Keratinocyte (primary cell): ENCODE data around the gene CCDC71. TPM values are rescaled to one million over a fixed set of nuclear protein-coding genes. Genes with fewer than 3 reads are reported as not detected.

Source experiments
- DNase-seq: peaks from one replicate; pipeline ENCODE4 v3.0.0-alpha.2; 2011; ENCODE audit warnings: low read depth, missing footprints, low spot score
- FAIRE-seq: peaks from 2 replicates; lab custom pipeline; 2011; peaks lifted over from hg19 to GRCh38; lab: Jason Lieb, UNC
- H2AFZ ChIP-seq: 2 replicates; pipeline ENCODE4 v1.6.0; 2012; ENCODE audit warnings: low read length, control low read depth, inconsistent platforms; ENCODE audit not compliant: control insufficient read depth
- H3K27ac ChIP-seq: 2 replicates; pipeline ENCODE4 v1.5.1; 2011; ENCODE audit warnings: low read length; ENCODE audit not compliant: control insufficient read depth, insufficient read depth
- H3K27me3 ChIP-seq: 3 replicates; pipeline ENCODE4 v1.6.0; 2011; ENCODE audit warnings: low read length; ENCODE audit not compliant: control insufficient read depth, insufficient read depth; ENCODE audit errors: extremely low read depth
- H3K36me3 ChIP-seq, 2 experiments: 2 replicates in 1 of 2; 3 replicates in 1 of 2; pipeline ENCODE4 v1.5.1; 2011; ENCODE audit warnings: low read length in 2 of 2, mild to moderate bottlenecking in 1 of 2; ENCODE audit not compliant: control insufficient read depth in 2 of 2, insufficient read depth in 2 of 2; ENCODE audit errors: extremely low read depth in 1 of 2
- H3K4me1 ChIP-seq: 3 replicates; pipeline ENCODE4 v1.5.1; 2011; ENCODE audit warnings: low read length; ENCODE audit not compliant: control insufficient read depth, insufficient read depth; ENCODE audit errors: extremely low read depth
- H3K4me2 ChIP-seq: 3 replicates; pipeline ENCODE4 v1.6.0; 2011; ENCODE audit warnings: low read depth, low read length; ENCODE audit not compliant: control insufficient read depth, insufficient read depth; ENCODE audit errors: extremely low read depth
- H3K4me3 ChIP-seq, 3 experiments: fragments of 200-600 bp in 1 of 3; sonication (generic) in 1 of 3; 2 replicates in 2 of 3; 3 replicates in 1 of 3; pipeline ENCODE4 v1.5.1; 2011 to 2016; ENCODE audit warnings: low read length in 3 of 3, mild to moderate bottlenecking in 3 of 3, control low read depth in 2 of 3, inconsistent platforms in 1 of 3, low read depth in 1 of 3, mixed read lengths in 1 of 3, mixed run types in 1 of 3, moderate library complexity in 1 of 3; ENCODE audit not compliant: control insufficient read depth in 2 of 3, insufficient read depth in 2 of 3; ENCODE audit errors: extremely low read depth in 1 of 3
- H3K79me2 ChIP-seq: 2 replicates; pipeline ENCODE4 v1.6.0; 2012; ENCODE audit warnings: low read length; ENCODE audit not compliant: control insufficient read depth, insufficient read depth
- H3K9ac ChIP-seq: 3 replicates; pipeline ENCODE4 v1.6.0; 2011; ENCODE audit warnings: low read length; ENCODE audit not compliant: control insufficient read depth, insufficient read depth; ENCODE audit errors: extremely low read depth
- H3K9me1 ChIP-seq: 3 replicates; pipeline ENCODE4 v1.6.0; 2011; ENCODE audit warnings: low read length; ENCODE audit not compliant: control insufficient read depth, insufficient read depth; ENCODE audit errors: extremely low read depth
- H3K9me3 ChIP-seq: 2 replicates; pipeline ENCODE4 v1.5.1; 2012; ENCODE audit warnings: low read depth, low read length; ENCODE audit not compliant: control insufficient read depth
- H4K20me1 ChIP-seq: 3 replicates; pipeline ENCODE4 v1.6.0; 2011; ENCODE audit warnings: low read length; ENCODE audit not compliant: control insufficient read depth, insufficient read depth; ENCODE audit errors: extremely low read depth
- CTCF ChIP-seq, 3 experiments: IDR thresholded peaks in 1 of 3; conservative IDR thresholded peaks in 1 of 3; optimal IDR thresholded peaks in 1 of 3; 2 replicates in 2 of 3; 3 replicates in 1 of 3; pipeline versions ENCODE3 to v1.5.1; 2011; ENCODE audit warnings: low read length in 3 of 3, mild to moderate bottlenecking in 3 of 3, moderate library complexity in 2 of 3, control low read depth in 1 of 3, inconsistent platforms in 1 of 3; ENCODE audit not compliant: insufficient read depth in 2 of 3; ENCODE audit errors: extremely low read depth in 1 of 3
- EZH2 ChIP-seq: IDR thresholded peaks from one replicate; pipeline ENCODE4 v1.6.1; 2012; ENCODE audit warnings: inconsistent platforms, mild to moderate bottlenecking, low read length, moderate library complexity
- dilution Hi-C: fragments of 300-500 bp; cut with MboI; formaldehyde crosslinking; loops from one replicate; pipeline ENCODE4 v1.7.0; 2020; ENCODE audit warnings: low sequenced_read_pairs; ENCODE audit not compliant: extremely low pct_ligation_motif_present
- polyA plus RNA-seq, 5 experiments: library from polyadenylated mRNA; depleted of rRNA in 3 of 5; stranded (reverse) in 3 of 5; stranded (forward) in 1 of 5; unstranded in 1 of 5; fragments of >200 nt; gene quantifications; 1 replicate in 1 of 5; 2 replicates in 3 of 5; 3 replicates in 1 of 5; pipeline versions ENCODE4 v1.2.1 to v1.2.3, GENCODE V29; 2011 to 2012; ENCODE audit warnings: missing spikeins in 2 of 5, low read depth in 1 of 5, low replicate concordance in 1 of 5

Gene CCDC71
- polyA plus RNA-seq, 1 donor (not counting 4 experiments of a cell fraction or from before 2014, with no cell fraction given), result 18.8 TPM

GRCh38 chr3:49173116-49173791, 7.1 kb upstream of the CCDC71 start:
- Histone ChIP-seq H3K9ac (no peak overlapping the region), H3K9me3 (no peaks in the 10 kb centered on the region), H3K79me2 (no peaks in the 10 kb centered on the region), H3K4me2 (peak overlapping the region; percentile 12), H3K27me3 (no peaks in the 10 kb centered on the region), H3K9me1 (no peaks in the 10 kb centered on the region), H4K20me1 (no peaks in the 10 kb centered on the region), H2AFZ (no peak overlapping the region), H3K4me1 (peaks cover 11% of the 10 kb centered on the region), H3K27ac (no peak overlapping the region), H3K36me3 (peaks cover 0 to 6% of the 10 kb centered on the region in 2 experiments), H3K4me3 (no peak overlapping the region)
- FAIRE-seq (no peak), DNase-seq (no peak)
- dilution Hi-C loops, result no loop called here
- no peak for TF ChIP-seq EZH2
- no peak for TF ChIP-seq CTCF (optimal IDR thresholded peaks at IDR 0.05 in 1 of 3, IDR thresholded peaks at IDR 0.05 in 1 of 3, conservative IDR thresholded peaks at IDR 0.05 in 1 of 3; ENCODE audit: extremely low read depth in 1 of 3, insufficient read depth in 2 of 3, low read length in 3 of 3)

- dilution Hi-C loops, result no loop called here
Observed at GRCh38 chr3:49172551-49173041, 6.5 kb upstream of the CCDC71 start.

More at GRCh38 chr3:49172551-49173041, 6.5 kb upstream of the CCDC71 start:
- no peak overlapping the region for H3K9ac ChIP-seq
- H3K9me1 ChIP-seq, result no peaks in the 10 kb centered on the region
- H2AFZ ChIP-seq, result no peak overlapping the region
- no peaks in the 10 kb centered on the region for H3K79me2 ChIP-seq
- H3K27me3 ChIP-seq, result no peaks in the 10 kb centered on the region
- no peak for TF ChIP-seq CTCF (optimal IDR thresholded peaks at IDR 0.05 in 1 of 3, IDR thresholded peaks at IDR 0.05 in 1 of 3, conservative IDR thresholded peaks at IDR 0.05 in 1 of 3; ENCODE audit: extremely low read depth in 1 of 3, insufficient read depth in 2 of 3, low read length in 3 of 3)
- TF ChIP-seq EZH2, result no peak
- no peak for DNase-seq
- H4K20me1 ChIP-seq, result no peaks in the 10 kb centered on the region
- no peak for FAIRE-seq
- peaks cover 11% of the 10 kb centered on the region for H3K4me1 ChIP-seq
- H3K4me3 ChIP-seq, result peak overlapping the region in 1 of 3 experiments; percentile 83
- H3K27ac ChIP-seq, result no peak overlapping the region
- H3K9me3 ChIP-seq, result no peaks in the 10 kb centered on the region
- peak overlapping the region; percentile 97 for H3K4me2 ChIP-seq
- H3K36me3 ChIP-seq, result peaks cover 0 to 6% of the 10 kb centered on the region in 2 experiments
